HEK293 (cell line): ENCODE results near the gene MLPH.

Experiments used
- CTCF ChIA-PET: fragments of 350-600 bp; formaldehyde crosslinking; extraction: SDS; loops from one replicate; lab custom pipeline; 2021; ENCODE audit warnings: antibody characterized with exemption; lab: Yijun Ruan, JAX
- POLR2A ChIA-PET: fragments of 300-600 bp; formaldehyde crosslinking; extraction: SDS; loops from one replicate; lab custom pipeline; 2020; ENCODE audit warnings: antibody characterized with exemption, inconsistent platforms; lab: Yijun Ruan, JAX
- H3K27ac ChIP-seq: fragments of 200-500 bp; sonication (Bioruptor generic); 2 replicates; pipeline ENCODE4 v1.5.1; 2014; ENCODE audit warnings: low read depth, low read length, control low read depth, inconsistent platforms; ENCODE audit errors: extremely low read depth
- H3K36me3 ChIP-seq, 2 experiments: fragments of 200-500 bp in 1 of 2; sonication (Bioruptor generic) in 1 of 2; 1 replicate in 1 of 2; 2 replicates in 1 of 2; pipeline ENCODE4 v1.5.1; 2014 to 2017; ENCODE audit warnings: inconsistent platforms in 2 of 2, low read length in 2 of 2; ENCODE audit not compliant: control insufficient read depth in 2 of 2, insufficient read depth in 1 of 2
- H3K4me1 ChIP-seq: fragments of 200-500 bp; sonication (Bioruptor generic); 2 replicates; pipeline ENCODE4 v1.5.1; 2014; ENCODE audit warnings: mild to moderate bottlenecking, low read length, inconsistent platforms; ENCODE audit not compliant: control insufficient read depth, insufficient read depth
- H3K4me3 ChIP-seq: 2 replicates; pipeline ENCODE4 v1.5.1; 2011; ENCODE audit warnings: low read depth, mild to moderate bottlenecking, control low read depth, low read length, moderate library complexity
- H3K9me3 ChIP-seq: fragments of 200-500 bp; sonication (Bioruptor generic); 2 replicates; pipeline ENCODE4 v1.5.1; 2014; ENCODE audit warnings: low read depth, low read length, inconsistent platforms; ENCODE audit not compliant: control insufficient read depth, insufficient read depth
- EGR2 ChIP-seq: fragments of 450-650 bp; formaldehyde crosslinking; IDR thresholded peaks from 2 replicates; pipeline ENCODE4 v1.5.1; 2016; ENCODE audit warnings: low read depth, missing biosample characterization, missing genetic modification characterization
- FEZF1 ChIP-seq: fragments of 450-650 bp; formaldehyde crosslinking; IDR thresholded peaks from 2 replicates; pipeline ENCODE4 v1.5.1; 2016; ENCODE audit warnings: missing biosample characterization, missing genetic modification characterization
- GLIS1 ChIP-seq: fragments of 450-650 bp; formaldehyde crosslinking; IDR thresholded peaks from 2 replicates; pipeline ENCODE4 v1.5.1; 2016; ENCODE audit warnings: missing biosample characterization, missing genetic modification characterization
- HIC1 ChIP-seq: fragments of 450-650 bp; formaldehyde crosslinking; IDR thresholded peaks from 2 replicates; pipeline ENCODE4 v1.5.1; 2016; ENCODE audit warnings: missing biosample characterization, missing genetic modification characterization
- KLF16 ChIP-seq: fragments of 450-650 bp; formaldehyde crosslinking; IDR thresholded peaks from 2 replicates; pipeline ENCODE4 v1.5.1; 2017; ENCODE audit warnings: missing biosample characterization, missing genetic modification characterization
- KLF7 ChIP-seq: fragments of 450-650 bp; formaldehyde crosslinking; IDR thresholded peaks from 2 replicates; pipeline ENCODE4 v1.5.1; 2016; ENCODE audit warnings: missing biosample characterization, missing genetic modification characterization, borderline replicate concordance
- KLF9 ChIP-seq: fragments of 450-650 bp; formaldehyde crosslinking; IDR thresholded peaks from 2 replicates; pipeline ENCODE4 v1.5.1; 2016; ENCODE audit warnings: missing biosample characterization, missing genetic modification characterization, low read depth
- YY1 ChIP-seq: fragments of 450-650 bp; formaldehyde crosslinking; IDR thresholded peaks from 2 replicates; pipeline ENCODE4 v1.5.1; 2018; ENCODE audit warnings: missing biosample characterization, missing genetic modification characterization
- ZFHX2 ChIP-seq: fragments of 450-650 bp; formaldehyde crosslinking; conservative IDR thresholded peaks from 2 replicates; pipeline ENCODE4 v1.5.1; 2016; ENCODE audit warnings: missing biosample characterization, missing genetic modification characterization
- ZFP37 ChIP-seq: fragments of 450-650 bp; formaldehyde crosslinking; IDR thresholded peaks from 2 replicates; pipeline ENCODE4 v1.5.1; 2016; ENCODE audit warnings: missing biosample characterization, missing genetic modification characterization
- ZNF112 ChIP-seq: fragments of 450-650 bp; formaldehyde crosslinking; IDR thresholded peaks from 2 replicates; pipeline ENCODE4 v1.5.0; 2017; ENCODE audit warnings: missing biosample characterization, missing genetic modification characterization
- ZNF146 ChIP-seq: fragments of 450-650 bp; formaldehyde crosslinking; IDR thresholded peaks from 2 replicates; pipeline ENCODE4 v1.5.1; 2016; ENCODE audit warnings: missing biosample characterization, missing genetic modification characterization
- ZNF292 ChIP-seq: fragments of 450-650 bp; formaldehyde crosslinking; IDR thresholded peaks from 2 replicates; pipeline ENCODE4 v1.5.1; 2016; ENCODE audit warnings: low read depth, missing biosample characterization, missing genetic modification characterization, borderline replicate concordance
- ZNF433 ChIP-seq: fragments of 450-650 bp; formaldehyde crosslinking; IDR thresholded peaks from 2 replicates; pipeline ENCODE4 v1.5.1; 2016; ENCODE audit warnings: missing biosample characterization, missing genetic modification characterization, low read depth
- ZNF555 ChIP-seq: fragments of 450-650 bp; formaldehyde crosslinking; conservative IDR thresholded peaks from 2 replicates; pipeline ENCODE4 v1.5.1; 2017; ENCODE audit warnings: missing biosample characterization, mild to moderate bottlenecking, missing genetic modification characterization, inconsistent platforms
- ZNF621 ChIP-seq: fragments of 450-650 bp; formaldehyde crosslinking; IDR thresholded peaks from 2 replicates; pipeline ENCODE4 v1.5.1; 2017; ENCODE audit warnings: missing biosample characterization, missing genetic modification characterization
- ZNF701 ChIP-seq: fragments of 450-650 bp; formaldehyde crosslinking; IDR thresholded peaks from 2 replicates; pipeline ENCODE4 v1.5.1; 2016; ENCODE audit warnings: missing biosample characterization, missing genetic modification characterization
- ZSCAN16 ChIP-seq: fragments of 450-650 bp; formaldehyde crosslinking; IDR thresholded peaks from 2 replicates; pipeline ENCODE4 v1.5.1; 2016; ENCODE audit warnings: missing biosample characterization, missing genetic modification characterization
- ZSCAN23 ChIP-seq: fragments of 450-650 bp; formaldehyde crosslinking; IDR thresholded peaks from 2 replicates; pipeline ENCODE4 v1.5.1; 2016; ENCODE audit warnings: missing biosample characterization, missing genetic modification characterization
- TF ChIP-seq, protein P1 (sequence below): fragments of 450-650 bp; formaldehyde crosslinking; IDR thresholded peaks from 2 replicates; pipeline ENCODE4 v1.5.1; 2016; ENCODE audit warnings: missing biosample characterization, missing genetic modification characterization
- TF ChIP-seq, protein P2 (sequence below): fragments of 450-650 bp; formaldehyde crosslinking; IDR thresholded peaks from 2 replicates; pipeline ENCODE4 v1.5.1; 2016; ENCODE audit warnings: missing biosample characterization, missing genetic modification characterization
- TF ChIP-seq, protein P3 (sequence below): fragments of 450-650 bp; formaldehyde crosslinking; IDR thresholded peaks from 2 replicates; pipeline ENCODE4 v1.5.1; 2017; ENCODE audit warnings: missing biosample characterization, missing genetic modification characterization

MLPH gene

DNA sequence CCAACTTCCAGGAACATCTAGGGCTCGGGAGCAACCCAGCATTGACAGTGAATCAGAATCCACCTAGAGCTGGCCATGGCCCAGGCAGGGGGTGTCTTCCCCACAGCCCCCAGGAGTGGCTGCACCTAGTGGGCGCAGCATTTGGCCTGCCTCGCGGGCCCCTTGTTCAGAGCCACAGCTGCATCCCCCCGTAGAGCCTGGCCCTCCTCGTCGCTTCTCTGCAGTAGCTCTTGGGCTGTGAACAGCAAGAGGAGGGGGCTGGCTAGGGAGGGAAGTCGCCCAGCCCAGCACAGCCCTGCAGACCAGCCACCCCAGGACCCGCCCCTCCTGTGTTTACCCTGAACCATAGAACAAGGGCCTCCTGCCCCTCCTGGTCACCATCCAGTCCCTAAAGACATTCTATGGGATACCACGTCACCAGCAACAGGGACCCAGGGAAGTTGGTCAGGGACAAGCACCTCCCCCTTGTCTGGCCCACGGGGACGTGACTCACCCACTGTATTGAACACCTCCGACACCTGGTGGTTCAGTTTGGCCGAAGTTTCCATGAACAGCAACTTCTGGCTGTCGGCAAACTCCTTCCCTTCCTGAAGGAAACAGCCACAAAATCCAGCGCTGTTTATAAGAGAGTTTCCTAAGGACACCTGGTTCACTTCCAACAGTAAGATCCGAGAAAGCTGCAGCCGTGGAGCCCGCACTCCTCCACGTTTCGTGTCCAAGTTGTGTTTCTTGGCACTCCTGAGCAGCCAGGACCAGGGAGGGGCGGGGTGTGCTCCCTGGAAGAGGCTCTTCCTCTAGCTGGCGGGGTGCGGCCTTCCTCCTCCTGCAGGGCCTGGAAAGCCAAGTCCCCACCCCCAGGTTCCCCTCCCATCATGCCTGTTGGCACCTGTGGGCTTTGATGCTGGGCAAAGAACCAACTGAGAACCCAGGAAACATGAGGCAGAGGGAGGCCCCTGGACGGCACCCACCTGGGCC lies 88.1 kb downstream of the MLPH start:
- TF ChIP-seq, protein P1, sequence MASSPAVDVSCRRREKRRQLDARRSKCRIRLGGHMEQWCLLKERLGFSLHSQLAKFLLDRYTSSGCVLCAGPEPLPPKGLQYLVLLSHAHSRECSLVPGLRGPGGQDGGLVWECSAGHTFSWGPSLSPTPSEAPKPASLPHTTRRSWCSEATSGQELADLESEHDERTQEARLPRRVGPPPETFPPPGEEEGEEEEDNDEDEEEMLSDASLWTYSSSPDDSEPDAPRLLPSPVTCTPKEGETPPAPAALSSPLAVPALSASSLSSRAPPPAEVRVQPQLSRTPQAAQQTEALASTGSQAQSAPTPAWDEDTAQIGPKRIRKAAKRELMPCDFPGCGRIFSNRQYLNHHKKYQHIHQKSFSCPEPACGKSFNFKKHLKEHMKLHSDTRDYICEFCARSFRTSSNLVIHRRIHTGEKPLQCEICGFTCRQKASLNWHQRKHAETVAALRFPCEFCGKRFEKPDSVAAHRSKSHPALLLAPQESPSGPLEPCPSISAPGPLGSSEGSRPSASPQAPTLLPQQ (tag by site-specific recombination) = no peak
- TF ChIP-seq ZNF621 = no peak
- TF ChIP-seq FEZF1 (tag by site-specific recombination) = no peak
- Histone ChIP-seq H3K36me3 (no peaks in the 10 kb centered on the region), H3K4me3 (no peak overlapping the region), H3K4me1 (0 out of 2 replicates have a peak, but pooled peaks cover 3% of the 10 kb centered on the region), H3K9me3 (no peaks in the 10 kb centered on the region), H3K27ac (no peak overlapping the region)
- POLR2A ChIA-PET = no interaction called here
- CTCF ChIA-PET = interaction anchor here (1.1 to 6.5 kb wide), 3 partner anchors 63 to 200 kb away, joined by 4 to 256 read pairs (median 6); no protein-coding TSS in a partner anchor

- ChIA-PET POLR2A (no interaction called here), CTCF (interaction anchor here (0.6 to 6.5 kb wide), 4 partner anchors 64 to 169 kb away, joined by 3 to 256 read pairs (median 4); no protein-coding TSS in a partner anchor)
- Histone ChIP-seq H3K4me1 (0 out of 2 replicates have a peak, but pooled peaks cover 3% of the 10 kb centered on the region), H3K9me3 (no peaks in the 10 kb centered on the region), H3K4me3 (no peak overlapping the region), H3K27ac (no peak overlapping the region), H3K36me3 (no peaks in the 10 kb centered on the region)
- TF ChIP-seq KLF7 (tag by site-specific recombination) = no peak
- TF ChIP-seq KLF16 (tag by site-specific recombination) = no peak
- TF ChIP-seq EGR2 (tag by site-specific recombination) = no peak
- TF ChIP-seq GLIS1 (tag by site-specific recombination) = no peak
- no peak for TF ChIP-seq ZSCAN23
- TF ChIP-seq ZFP37 (tag by site-specific recombination) = no peak
Observed at GRCh38 chr2:237575869-237576862, 89.1 kb downstream of the MLPH start.

- H3K4me1 ChIP-seq = 0 out of 2 replicates have a peak, but pooled peaks cover 3% of the 10 kb centered on the region
- no peaks in the 10 kb centered on the region for H3K9me3 ChIP-seq
- H3K27ac ChIP-seq = no peak overlapping the region
- H3K4me3 ChIP-seq = no peak overlapping the region
- no peaks in the 10 kb centered on the region for H3K36me3 ChIP-seq
- CTCF ChIA-PET = interaction anchor here (0.7 kb wide), 1 partner anchor 155 kb away, joined by 3 read pairs; no protein-coding TSS in a partner anchor
- POLR2A ChIA-PET = no interaction called here
- no peak for TF ChIP-seq ZNF433
- no peak for TF ChIP-seq YY1 (tag by site-specific recombination)
- TF ChIP-seq HIC1 (tag by site-specific recombination) = no peak
- TF ChIP-seq, protein P2, sequence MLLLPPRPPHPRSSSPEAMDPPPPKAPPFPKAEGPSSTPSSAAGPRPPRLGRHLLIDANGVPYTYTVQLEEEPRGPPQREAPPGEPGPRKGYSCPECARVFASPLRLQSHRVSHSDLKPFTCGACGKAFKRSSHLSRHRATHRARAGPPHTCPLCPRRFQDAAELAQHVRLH = no peak
- no peak for TF ChIP-seq ZNF292
- no peak for TF ChIP-seq ZNF112 (tag by site-specific recombination)
- no peak for TF ChIP-seq ZNF701 (tag by site-specific recombination)
- TF ChIP-seq, protein P3, sequence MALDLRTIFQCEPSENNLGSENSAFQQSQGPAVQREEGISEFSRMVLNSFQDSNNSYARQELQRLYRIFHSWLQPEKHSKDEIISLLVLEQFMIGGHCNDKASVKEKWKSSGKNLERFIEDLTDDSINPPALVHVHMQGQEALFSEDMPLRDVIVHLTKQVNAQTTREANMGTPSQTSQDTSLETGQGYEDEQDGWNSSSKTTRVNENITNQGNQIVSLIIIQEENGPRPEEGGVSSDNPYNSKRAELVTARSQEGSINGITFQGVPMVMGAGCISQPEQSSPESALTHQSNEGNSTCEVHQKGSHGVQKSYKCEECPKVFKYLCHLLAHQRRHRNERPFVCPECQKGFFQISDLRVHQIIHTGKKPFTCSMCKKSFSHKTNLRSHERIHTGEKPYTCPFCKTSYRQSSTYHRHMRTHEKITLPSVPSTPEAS (tag by site-specific recombination) = peak; percentile 56
- TF ChIP-seq KLF9 (tag by site-specific recombination) = no peak
- peak; percentile 77 for TF ChIP-seq EGR2 (tag by site-specific recombination)
- no peak for TF ChIP-seq ZSCAN16 (tag by site-specific recombination)
- TF ChIP-seq ZNF146 (tag by site-specific recombination) = no peak
- TF ChIP-seq ZNF555 = no peak
- peak; percentile 89 for TF ChIP-seq ZFHX2
Observed at GRCh38 chr2:237576974-237577373, 89.9 kb downstream of the MLPH start.
